GM18951 (cell line): Measurements from ENCODE around the gene MAP3K5.
"Not testable (repeated sequence)": the region's sequence is repeated elsewhere in the genome, so short reads cannot be mapped to it uniquely, and the experiment has no call there.

Source experiments
- POLR2A ChIP-seq: IDR thresholded peaks from 4 replicates; pipeline ENCODE4 v1.6.1; 2011; ENCODE audit warnings: mild to moderate bottlenecking; ENCODE audit not compliant: insufficient read length, insufficient read depth; ENCODE audit errors: extremely low read depth
- in situ Hi-C: fragments of 300-500 bp; cut with MboI; formaldehyde crosslinking; loops from one replicate; pipeline ENCODE4 v1.12.0; 2022; ENCODE audit warnings: low sequenced_read_pairs, mixed read lengths, inconsistent platforms; ENCODE audit not compliant: unreplicated experiment

MAP3K5 gene

DNA sequence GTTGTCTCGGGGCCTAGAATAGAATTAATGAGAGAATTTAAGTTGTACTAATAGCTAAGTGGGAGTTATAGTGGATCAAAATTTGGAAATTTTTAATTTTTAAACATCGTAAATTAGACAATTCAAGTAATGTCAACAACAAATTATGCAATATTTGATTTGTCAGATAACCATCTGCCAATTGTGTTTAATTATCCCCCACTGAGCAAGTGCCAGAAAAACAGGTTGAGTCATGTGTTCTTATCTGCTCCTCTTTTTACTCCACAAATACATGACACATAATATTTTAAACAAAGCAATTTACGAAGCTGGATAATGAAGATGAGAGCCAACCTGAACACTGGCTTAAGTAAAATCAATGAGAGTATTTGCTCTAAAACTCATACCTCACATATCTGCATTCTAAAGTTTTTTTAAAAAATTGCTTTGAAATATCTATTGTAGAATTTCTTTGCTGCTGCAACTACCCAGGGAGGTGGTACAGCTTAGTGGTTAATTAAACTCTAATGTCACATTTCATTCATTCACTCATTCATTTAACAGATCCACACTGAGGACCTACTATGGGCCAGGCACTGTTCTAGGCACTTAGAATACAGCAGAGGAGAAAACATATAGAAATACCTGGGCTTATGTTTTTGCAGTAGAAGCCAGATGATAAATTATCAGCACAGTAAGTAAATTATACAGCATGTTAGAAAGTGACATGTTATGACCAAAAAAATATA is 184.9 kb downstream of the MAP3K5 start:
- no peak for TF ChIP-seq POLR2A
- in situ Hi-C loops: no loop called here

DNA sequence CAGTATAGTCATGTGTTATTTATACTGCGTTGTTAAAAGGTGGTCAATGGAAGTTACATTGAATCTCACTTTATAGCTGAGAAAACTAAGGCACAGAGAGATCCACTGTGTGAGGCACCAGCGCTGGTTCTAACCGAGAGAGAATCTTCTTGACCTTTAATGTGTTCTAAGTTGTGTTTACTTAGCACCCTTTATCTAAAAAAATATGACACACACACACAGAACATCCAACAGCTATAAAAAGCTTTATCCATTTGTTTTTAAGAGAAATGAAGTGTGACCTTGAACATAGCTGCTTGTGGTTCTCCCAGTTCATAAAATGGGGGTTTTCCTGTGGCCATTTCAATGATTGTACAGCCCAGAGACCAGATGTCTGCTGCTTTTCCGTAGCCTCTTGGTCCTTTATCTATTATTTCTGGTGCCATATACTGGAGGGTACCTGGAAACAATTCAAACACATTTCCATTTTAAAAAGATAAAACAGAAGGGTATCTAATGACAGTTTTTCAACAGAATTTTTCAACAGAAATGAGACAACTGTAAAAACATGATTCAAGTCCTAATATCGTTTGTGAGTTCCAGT is 187.3 kb downstream of the MAP3K5 start:
- in situ Hi-C loops: no loop called here
- TF ChIP-seq POLR2A: no peak

DNA sequence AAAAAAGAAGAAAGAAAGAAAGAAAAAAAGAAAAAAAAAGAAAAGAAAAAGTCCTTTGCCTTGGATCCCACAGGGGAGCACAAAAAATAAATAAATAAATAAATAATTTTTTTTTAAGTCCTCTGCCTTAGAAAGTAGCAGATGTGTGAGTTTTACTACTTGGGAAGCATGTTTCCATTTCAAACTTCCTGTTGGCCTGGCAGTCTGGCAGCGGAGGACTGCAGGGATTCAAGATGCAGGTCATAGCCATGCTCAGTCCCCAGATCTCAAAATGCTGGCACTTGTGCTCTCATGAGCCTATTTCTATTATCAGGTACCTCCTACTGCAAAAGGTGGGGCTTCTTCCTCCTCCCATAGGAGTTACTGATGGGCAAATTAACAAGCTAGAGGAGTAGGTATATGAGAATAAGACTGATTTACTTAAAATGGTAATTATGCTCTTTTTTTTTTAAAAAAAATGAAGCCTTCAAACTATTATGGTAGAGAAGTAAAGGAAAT is 187.9 kb downstream of the MAP3K5 start:
- in situ Hi-C loops: no loop called here
- no peak for TF ChIP-seq POLR2A

DNA sequence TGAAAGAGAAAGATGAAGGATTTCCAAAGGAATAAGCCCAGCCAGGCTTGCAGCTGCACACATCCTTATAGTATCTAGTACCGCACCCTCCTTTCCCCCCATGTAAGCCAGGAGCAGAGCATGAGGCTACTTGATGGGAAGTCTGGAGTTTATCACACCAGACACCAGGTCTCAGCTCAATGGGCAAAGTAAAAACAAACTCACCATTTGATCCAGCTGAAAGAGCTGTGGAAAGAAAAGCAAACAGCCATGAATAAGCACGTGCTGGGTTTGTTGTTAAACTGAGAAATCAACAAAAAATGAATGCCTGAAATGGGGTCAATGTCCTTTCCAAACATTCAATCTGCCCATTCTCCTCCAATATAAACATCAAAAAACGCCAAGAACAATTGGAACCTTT is 191.5 kb downstream of the MAP3K5 start:
- no peak for TF ChIP-seq POLR2A
- in situ Hi-C loops: no loop called here

DNA sequence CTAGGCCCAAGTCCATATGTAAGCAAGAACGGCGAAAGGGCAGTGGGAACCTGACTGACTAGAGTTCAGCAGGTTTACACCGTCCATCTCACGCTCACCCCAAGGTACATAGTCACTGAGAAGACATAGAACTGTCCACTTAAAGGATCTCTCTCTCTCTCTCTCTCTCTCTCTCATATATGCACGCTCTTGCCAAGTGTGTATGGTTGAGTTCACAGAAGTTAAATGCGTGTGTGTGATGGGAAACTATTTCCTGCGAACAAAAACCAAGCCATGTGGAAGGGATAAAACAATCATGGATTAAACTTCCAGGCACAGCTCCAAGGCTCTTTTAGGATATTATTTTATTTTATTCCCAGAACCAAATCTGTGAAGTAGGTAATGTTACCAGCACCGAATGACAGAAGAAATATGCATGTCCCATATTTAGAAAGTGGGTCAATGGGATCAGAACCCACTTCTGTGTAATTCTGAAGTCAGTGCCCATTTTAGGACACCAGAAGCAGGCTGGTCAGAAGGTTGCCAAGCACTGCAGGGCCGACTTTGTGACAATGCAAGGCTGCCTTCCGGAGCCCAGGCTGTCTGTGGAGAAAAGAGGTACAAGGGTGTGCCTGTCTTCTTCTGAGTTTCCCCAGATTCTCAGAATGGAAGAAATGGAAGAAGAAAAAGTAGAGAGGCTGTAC is 192.8 kb downstream of the MAP3K5 start:
- TF ChIP-seq POLR2A: no peak
- in situ Hi-C loops: no loop called here

DNA sequence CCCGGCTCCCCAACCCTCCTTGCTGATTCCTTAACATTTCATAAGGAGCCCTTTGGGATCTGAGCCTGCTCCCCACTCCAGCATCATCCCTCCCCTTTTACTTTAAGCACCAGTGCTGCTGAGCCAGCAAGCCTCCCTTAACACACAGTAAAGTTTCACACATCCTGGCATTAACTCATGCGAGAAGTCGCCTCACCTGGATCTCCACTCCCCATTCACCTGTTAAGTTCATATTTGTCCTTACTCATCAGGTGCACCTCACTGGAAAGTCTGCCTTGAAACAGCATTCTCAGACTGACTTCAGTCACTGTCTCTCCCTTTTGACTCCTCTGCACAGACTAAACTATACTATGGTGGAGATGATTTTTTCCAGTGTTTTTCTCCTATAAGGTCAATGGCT is 194.2 kb downstream of the MAP3K5 start:
- TF ChIP-seq POLR2A: no peak
- in situ Hi-C loops: no loop called here

DNA sequence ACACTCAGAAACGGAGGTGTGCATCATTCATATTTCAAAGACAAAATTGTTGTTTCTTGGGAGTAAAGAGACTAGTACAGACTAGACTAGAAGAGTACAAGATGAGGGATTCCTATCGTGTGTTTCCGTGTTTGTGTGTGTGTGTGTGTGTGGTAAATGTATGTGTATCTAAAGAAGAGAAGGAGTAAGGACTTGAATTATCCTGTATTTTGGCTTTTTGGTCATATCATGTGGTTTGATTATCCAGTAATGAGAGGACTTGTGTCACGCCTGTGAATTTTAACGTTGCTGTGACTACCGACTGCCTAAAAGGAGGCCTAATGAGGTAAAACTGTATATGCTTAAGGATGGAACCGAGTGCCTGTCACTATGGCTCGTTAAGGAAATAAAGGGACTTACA is 197.6 kb downstream of the MAP3K5 start:
- in situ Hi-C loops: no loop called here
- no peak for TF ChIP-seq POLR2A

DNA sequence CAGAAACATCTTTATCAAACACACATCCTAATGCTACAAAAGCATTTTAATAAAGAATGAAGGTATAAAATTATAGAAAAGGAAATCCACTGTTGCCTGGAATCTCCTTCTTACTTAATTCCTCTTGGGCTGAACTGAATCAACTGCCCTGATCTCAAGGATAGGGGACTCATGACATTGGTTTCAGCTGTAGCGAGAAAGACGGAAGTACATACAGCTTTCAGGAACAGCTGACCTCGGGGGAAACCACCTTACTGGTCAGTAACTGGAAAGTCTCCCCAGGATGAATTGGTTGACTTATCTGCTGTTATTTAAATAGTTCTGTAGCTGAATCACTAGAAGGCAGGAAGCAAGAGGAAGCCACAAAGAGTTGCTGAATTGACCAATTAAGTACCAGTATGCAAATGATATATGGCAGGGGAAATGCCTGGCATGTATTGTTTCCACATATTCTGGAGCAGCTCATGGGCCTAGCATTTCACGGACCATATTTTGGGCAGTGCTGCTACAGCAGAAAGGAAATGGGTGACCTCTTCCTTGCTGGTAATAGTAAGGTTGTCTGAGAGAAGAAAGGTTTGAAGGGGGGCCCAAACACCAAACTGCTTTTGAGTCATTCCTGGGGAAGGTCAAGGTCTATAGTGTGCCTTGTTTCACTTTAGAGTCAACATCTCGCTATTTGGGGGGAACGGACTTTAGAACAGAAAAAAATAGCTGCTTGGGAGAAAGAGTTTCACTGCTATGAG is 198.4 kb downstream of the MAP3K5 start:
- in situ Hi-C loops: no loop called here
- no peak for TF ChIP-seq POLR2A

DNA sequence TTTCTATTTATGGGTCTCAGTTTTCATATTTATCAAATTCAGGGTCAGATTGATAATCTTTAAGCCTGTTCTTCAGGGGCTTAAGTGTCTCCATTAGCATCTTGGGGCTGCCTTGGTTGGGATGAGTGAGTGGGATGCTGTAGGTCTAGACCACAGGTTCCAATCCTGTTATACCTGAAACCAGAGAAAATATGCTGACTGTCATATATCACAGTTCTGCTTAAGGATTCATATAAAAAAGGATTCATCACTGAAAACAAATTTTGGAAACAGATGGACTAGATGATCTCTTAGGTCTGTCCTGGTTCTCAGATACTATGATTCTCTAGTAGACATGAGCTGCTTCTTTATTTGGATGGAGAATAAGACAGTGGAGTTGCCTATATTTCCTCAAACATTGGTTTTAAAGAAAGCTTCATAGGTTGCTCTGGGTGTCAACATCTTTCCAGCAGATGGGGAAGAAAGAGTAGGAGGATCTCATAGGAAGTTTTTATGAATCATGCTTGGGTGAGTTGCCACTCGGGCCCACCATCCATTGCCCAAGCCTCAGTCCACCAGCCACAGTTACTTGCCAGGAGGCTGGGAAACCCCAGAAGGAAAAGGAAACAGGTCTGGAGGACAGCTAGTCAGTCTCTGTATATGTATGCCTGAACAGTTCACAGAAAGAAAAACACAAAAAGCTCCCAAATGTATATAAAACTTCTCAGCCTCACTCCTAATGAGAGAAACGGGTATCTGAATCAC is 199.2 kb downstream of the MAP3K5 start:
- no peak for TF ChIP-seq POLR2A
- in situ Hi-C loops: no loop called here

DNA sequence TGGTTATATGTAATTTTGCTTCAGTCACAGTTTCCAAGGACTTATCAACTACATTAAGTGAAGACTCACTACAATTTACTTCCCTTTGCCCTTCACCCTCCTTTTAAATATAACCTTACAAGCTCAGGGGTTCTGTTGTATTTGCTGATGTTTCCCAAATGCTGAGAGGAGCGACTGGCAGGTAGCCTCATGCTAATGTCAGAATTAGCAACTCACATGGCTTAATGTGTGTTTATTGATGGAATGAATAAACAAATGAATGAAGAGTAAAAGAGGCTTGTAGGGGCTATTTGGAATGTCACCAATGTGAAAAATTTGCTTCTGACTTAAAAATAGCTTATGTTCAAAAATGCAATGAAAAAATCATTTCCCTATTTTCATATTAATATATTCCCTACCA is 200.7 kb downstream of the MAP3K5 start:
- TF ChIP-seq POLR2A: no peak
- in situ Hi-C loops: no loop called here

DNA sequence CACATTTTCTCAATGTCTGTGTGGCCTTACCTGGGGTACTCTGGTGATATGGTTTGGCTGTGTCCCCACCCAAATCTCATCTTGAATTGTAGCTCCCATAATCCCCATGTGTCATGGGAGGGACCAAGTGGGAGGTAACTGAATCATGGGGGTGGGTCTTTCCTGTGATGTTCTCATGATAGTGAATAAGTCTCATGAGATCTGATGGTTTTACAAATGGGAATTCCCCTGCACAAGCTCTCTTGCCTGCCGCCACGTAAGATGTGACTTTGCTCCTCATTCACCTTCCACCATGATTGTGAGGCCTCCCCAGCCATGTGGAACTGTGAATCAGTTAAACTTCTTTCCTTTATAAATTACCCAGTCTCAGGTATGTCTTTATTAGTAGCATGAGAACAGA is 201.4 kb downstream of the MAP3K5 start:
- in situ Hi-C loops: not testable (repeated sequence)

DNA sequence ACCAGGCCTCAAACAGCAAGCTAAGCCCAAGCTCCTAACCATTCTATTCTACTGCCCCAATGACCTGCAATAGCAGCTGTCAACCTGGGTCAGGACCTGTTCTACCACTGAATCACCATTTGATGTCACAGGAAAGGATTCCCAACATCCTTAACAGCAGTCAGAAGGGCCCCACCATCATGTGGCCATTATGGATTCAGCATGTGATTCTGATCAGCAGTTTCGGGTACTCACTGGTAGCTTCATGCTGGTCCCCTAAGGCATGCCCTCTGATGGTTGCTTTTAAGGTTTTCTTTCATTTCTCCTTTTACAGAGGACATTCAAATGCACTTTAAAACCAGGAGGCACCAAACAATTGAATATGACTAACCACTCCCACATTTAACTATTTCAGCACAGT is 204.8 kb downstream of the MAP3K5 start:
- no peak for TF ChIP-seq POLR2A
- in situ Hi-C loops: no loop called here

DNA sequence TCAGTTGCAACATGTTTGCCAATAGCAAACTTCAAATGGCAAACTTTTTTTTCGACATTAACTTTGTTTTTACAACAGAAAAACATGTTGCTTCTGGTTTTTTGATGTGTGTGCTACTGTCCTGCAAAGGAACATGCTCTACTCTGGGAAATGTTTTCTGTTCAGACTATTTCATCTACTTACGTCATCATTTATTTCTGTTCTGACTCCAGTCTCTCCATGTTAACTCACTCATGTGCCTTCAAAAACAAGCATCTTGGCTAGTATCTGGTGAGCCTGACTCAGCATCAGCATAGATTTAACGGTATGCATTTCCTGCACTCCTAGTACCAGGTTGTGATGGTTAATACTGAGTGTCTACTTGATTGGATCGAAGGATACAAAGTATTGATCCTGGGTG is 206.0 kb downstream of the MAP3K5 start:
- in situ Hi-C loops: no loop called here
- TF ChIP-seq POLR2A: no peak

DNA sequence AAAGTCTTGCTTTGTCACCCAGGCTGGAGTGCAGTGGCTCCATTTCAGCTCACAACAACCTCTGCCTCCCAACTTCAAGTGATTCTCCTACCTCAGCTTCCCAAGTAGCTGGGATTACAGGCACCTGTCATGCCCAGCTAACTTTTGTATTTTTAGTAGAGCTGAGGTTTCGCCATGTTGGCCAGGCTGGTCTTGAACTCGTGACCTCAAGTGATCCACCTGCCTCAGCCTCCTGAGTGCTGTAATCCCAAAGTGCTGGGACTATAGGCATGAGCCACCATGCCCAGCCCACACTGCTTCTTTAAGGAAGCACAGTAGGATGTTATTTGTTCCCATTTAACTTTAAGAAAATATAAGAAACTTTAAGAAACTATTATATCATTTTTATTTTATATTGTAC is 206.8 kb downstream of the MAP3K5 start:
- in situ Hi-C loops: not testable (repeated sequence)

DNA sequence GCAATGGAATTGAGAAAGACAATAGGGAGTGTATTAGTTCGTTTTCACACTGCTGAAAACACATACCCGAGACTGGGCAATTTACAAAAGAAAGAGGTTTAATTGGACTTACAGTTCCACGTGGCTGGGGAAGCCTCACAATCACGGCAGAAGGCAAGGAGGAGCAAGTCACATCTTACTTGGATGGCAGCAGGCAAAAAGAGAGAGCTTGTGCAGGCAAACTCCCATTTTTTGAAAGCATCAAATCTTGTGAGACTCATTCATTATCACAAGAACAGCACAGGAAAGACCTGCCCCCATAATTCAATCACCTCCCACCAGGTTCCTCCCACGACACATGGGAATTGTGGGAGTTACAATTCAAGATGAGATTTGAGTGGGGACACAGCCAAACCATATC is 208.0 kb downstream of the MAP3K5 start:
- in situ Hi-C loops: not testable (repeated sequence)
